Dendritic cell treated with granulocyte-macrophage colony-stimulating factor and Interleukin-4, amounts not matched to agents 40 ng/mL and 50 ng/mL, for 4 days (primary cell): ENCODE data around the gene GALNT16.

Experiments used
- H3K27ac Mint-ChIP-seq: one replicate; pipeline ENCODE4 v1.8.0; 2022; ENCODE audit warnings: mild to moderate bottlenecking, mixed read lengths
- H3K27me3 Mint-ChIP-seq: one replicate; pipeline ENCODE4 v1.8.0; 2022; ENCODE audit warnings: mild to moderate bottlenecking, mixed read lengths
- H3K36me3 Mint-ChIP-seq: one replicate; pipeline ENCODE4 v1.8.0; 2022; ENCODE audit warnings: low read depth, mixed read lengths
- H3K4me1 Mint-ChIP-seq: one replicate; pipeline ENCODE4 v1.8.0; 2022; ENCODE audit warnings: low read depth, mixed read lengths
- H3K4me3 Mint-ChIP-seq: one replicate; pipeline ENCODE4 v1.8.0; 2022; ENCODE audit warnings: mild to moderate bottlenecking, moderate library complexity, mixed read lengths
- H3K9me3 Mint-ChIP-seq: one replicate; pipeline ENCODE4 v1.8.0; 2022; ENCODE audit warnings: mixed read lengths
- intact Hi-C: fragments of 100-400 bp; cut with micrococcal nuclease; formaldehyde crosslinking; loops from one replicate; pipeline ENCODE4 v1.15.0; 2022

Gene GALNT16

DNA sequence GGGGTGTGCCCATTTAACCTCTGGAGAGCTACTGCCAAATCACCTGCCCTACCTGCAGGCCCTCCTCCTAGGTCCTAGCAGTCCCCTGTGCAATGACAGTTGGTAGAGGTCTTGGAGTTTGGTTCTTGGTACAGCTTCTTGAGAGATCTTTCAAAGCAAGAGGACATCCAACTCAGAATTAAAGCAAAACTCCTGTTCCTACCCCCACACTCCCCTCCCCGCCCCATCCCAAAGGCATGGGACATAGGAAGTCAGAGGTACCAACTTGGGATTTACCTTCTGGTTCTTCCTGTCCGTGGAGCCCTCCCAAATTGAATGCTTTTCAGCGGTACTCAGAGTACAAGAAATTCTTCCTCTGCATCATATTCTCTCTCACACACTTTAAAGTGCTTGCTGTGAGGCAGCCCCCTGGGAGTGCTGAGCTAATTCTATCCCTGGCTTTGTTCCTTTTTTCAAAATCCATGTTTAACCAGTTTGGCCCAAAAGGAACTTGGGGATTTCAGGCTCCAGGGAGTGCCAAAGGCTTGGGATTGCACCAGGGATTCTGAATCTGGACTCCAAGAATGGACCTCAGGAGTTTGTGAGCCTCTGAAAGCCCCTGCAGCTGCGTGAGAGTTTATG is 40.8 kb downstream of the GALNT16 start:
- H3K4me3 Mint-ChIP-seq: no peak overlapping the region
- intact Hi-C loops: no loop called here
- no peak overlapping the region for H3K27ac Mint-ChIP-seq
- peaks cover 47% of the 10 kb centered on the region for H3K27me3 Mint-ChIP-seq
- no peaks in the 10 kb centered on the region for H3K4me1 Mint-ChIP-seq
- no peaks in the 10 kb centered on the region for H3K36me3 Mint-ChIP-seq
- H3K9me3 Mint-ChIP-seq: no peaks in the 10 kb centered on the region

GRCh38 chr14:69303086-69303485 is 43.1 kb downstream of the GALNT16 start:
- Mint-ChIP-seq H3K4me1 (no peaks in the 10 kb centered on the region), H3K4me3 (no peak overlapping the region), H3K36me3 (no peaks in the 10 kb centered on the region), H3K27me3 (peaks cover 59% of the 10 kb centered on the region), H3K27ac (no peak overlapping the region), H3K9me3 (no peaks in the 10 kb centered on the region)
- intact Hi-C loops: no loop called here

- intact Hi-C loops: no loop called here
Measured at GRCh38 chr14:69312608-69313007, 52.6 kb downstream of the GALNT16 start.

GRCh38 chr14:69313176-69313575 is 53.2 kb downstream of the GALNT16 start:
- peaks cover 24% of the 10 kb centered on the region for H3K4me1 Mint-ChIP-seq

More at GRCh38 chr14:69312608-69313007, 52.6 kb downstream of the GALNT16 start:
- Mint-ChIP-seq H3K4me3 (no peak overlapping the region), H3K36me3 (no peaks in the 10 kb centered on the region), H3K4me1 (peaks cover 19% of the 10 kb centered on the region), H3K9me3 (no peaks in the 10 kb centered on the region), H3K27ac (no peak overlapping the region), H3K27me3 (peaks cover 41% of the 10 kb centered on the region)

GRCh38 chr14:69314327-69314726 is 54.4 kb downstream of the GALNT16 start:
- no peak overlapping the region for H3K27ac Mint-ChIP-seq
- no peaks in the 10 kb centered on the region for H3K9me3 Mint-ChIP-seq
- H3K4me3 Mint-ChIP-seq: no peak overlapping the region
- intact Hi-C loops: no loop called here
- no peaks in the 10 kb centered on the region for H3K36me3 Mint-ChIP-seq
- H3K27me3 Mint-ChIP-seq: peaks cover 38% of the 10 kb centered on the region
- H3K4me1 Mint-ChIP-seq: peaks cover 36% of the 10 kb centered on the region

More at GRCh38 chr14:69313176-69313575, 53.2 kb downstream of the GALNT16 start:
- no peak overlapping the region for H3K4me3 Mint-ChIP-seq
- H3K27me3 Mint-ChIP-seq: peaks cover 37% of the 10 kb centered on the region
- H3K27ac Mint-ChIP-seq: no peak overlapping the region
- no peaks in the 10 kb centered on the region for H3K9me3 Mint-ChIP-seq
- H3K36me3 Mint-ChIP-seq: no peaks in the 10 kb centered on the region
- intact Hi-C loops: no loop called here

DNA sequence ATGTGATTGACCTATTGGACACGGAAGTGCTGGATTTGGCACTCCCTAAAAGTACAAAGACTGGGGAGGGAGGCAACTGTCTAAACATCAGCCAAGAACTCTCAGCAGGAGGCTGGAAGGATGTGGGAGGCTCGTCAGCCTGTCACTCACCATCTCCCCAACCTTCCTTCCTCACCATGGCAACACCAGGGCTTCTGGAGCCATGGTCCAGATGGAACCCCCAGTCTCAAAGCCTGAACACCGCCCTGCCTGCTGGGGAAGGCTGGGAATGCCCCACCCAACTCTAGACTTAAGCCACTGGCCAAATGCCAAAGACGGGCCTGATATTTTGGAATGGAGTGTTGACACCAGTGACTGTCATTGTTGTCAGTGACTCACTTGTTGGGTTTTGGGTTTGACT is 55.3 kb downstream of the GALNT16 start:
- Mint-ChIP-seq H3K4me3 (no peak overlapping the region), H3K4me1 (peaks cover 40% of the 10 kb centered on the region), H3K36me3 (no peaks in the 10 kb centered on the region), H3K27me3 (peaks cover 38% of the 10 kb centered on the region), H3K9me3 (no peaks in the 10 kb centered on the region), H3K27ac (no peak overlapping the region)
- intact Hi-C loops: no loop called here

GRCh38 chr14:69316449-69317101 is 56.6 kb downstream of the GALNT16 start:
- H3K27ac Mint-ChIP-seq: peak overlapping the region; percentile 57
- H3K4me3 Mint-ChIP-seq: no peak overlapping the region
- no peaks in the 10 kb centered on the region for H3K36me3 Mint-ChIP-seq
- peaks cover 36% of the 10 kb centered on the region for H3K27me3 Mint-ChIP-seq
- intact Hi-C loops: no loop called here
- peaks cover 40% of the 10 kb centered on the region for H3K4me1 Mint-ChIP-seq
- no peaks in the 10 kb centered on the region for H3K9me3 Mint-ChIP-seq

DNA sequence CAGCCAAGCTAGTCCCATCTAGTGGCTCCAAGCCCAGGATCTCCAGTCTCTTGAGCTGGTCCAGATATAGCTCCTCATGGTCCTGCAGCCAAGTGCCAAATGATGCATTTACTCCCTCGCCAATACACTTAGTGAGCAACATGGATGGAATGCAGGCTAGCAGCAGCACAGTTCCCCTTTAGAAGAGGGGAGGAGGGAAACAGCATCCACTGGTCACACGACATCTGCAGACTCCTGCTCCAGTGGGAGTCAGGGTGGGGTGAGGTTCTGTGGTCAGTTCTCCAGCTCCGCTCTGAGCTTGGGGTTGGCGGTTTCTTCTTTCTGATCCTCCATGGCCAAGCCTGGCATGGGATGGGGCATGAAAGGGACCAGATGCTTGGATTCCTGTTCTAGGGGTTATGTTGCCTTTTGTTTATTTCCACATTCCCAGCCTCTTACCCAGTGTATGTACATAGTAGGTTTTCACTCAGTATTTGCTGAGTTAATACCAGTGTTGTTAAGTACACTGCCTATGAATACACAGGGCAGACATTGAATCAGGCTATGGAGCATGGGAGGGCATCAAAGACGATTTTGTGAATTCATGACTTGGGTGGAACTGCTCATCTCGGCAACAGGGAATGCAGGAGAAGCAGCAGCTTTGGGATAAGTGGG is 57.3 kb downstream of the GALNT16 start:
- H3K27me3 Mint-ChIP-seq: peaks cover 39% of the 10 kb centered on the region
- no peaks in the 10 kb centered on the region for H3K36me3 Mint-ChIP-seq
- H3K9me3 Mint-ChIP-seq: no peaks in the 10 kb centered on the region
- no peak overlapping the region for H3K4me3 Mint-ChIP-seq
- intact Hi-C loops: no loop called here
- peak overlapping the region; percentile 57 for H3K27ac Mint-ChIP-seq
- H3K4me1 Mint-ChIP-seq: peaks cover 40% of the 10 kb centered on the region

- H3K27me3 Mint-ChIP-seq: peaks cover 38% of the 10 kb centered on the region
- intact Hi-C loops: no loop called here
- H3K4me1 Mint-ChIP-seq: peaks cover 40% of the 10 kb centered on the region
- no peaks in the 10 kb centered on the region for H3K9me3 Mint-ChIP-seq
- peak overlapping the region; percentile 57 for H3K27ac Mint-ChIP-seq
- H3K4me3 Mint-ChIP-seq: no peak overlapping the region
- H3K36me3 Mint-ChIP-seq: no peaks in the 10 kb centered on the region
Measured at GRCh38 chr14:69317780-69318179, 57.8 kb downstream of the GALNT16 start.

GRCh38 chr14:69318241-69318640 is 58.3 kb downstream of the GALNT16 start:
- intact Hi-C loops: no loop called here
- Mint-ChIP-seq H3K4me1 (peaks cover 40% of the 10 kb centered on the region), H3K9me3 (no peaks in the 10 kb centered on the region), H3K27me3 (peaks cover 39% of the 10 kb centered on the region), H3K36me3 (no peaks in the 10 kb centered on the region), H3K27ac (peak overlapping the region; percentile 57), H3K4me3 (no peak overlapping the region)

GRCh38 chr14:69318901-69319475 is 59.0 kb downstream of the GALNT16 start:
- Mint-ChIP-seq H3K27me3 (peaks cover 47% of the 10 kb centered on the region), H3K4me3 (no peak overlapping the region)

GRCh38 chr14:69319911-69320310 is 60.0 kb downstream of the GALNT16 start:
- Mint-ChIP-seq H3K9me3 (no peaks in the 10 kb centered on the region), H3K36me3 (no peaks in the 10 kb centered on the region), H3K27me3 (peaks cover 48% of the 10 kb centered on the region)

More at GRCh38 chr14:69318901-69319475, 59.0 kb downstream of the GALNT16 start:
- Mint-ChIP-seq H3K9me3 (no peaks in the 10 kb centered on the region), H3K27ac (no peak overlapping the region), H3K4me1 (peaks cover 40% of the 10 kb centered on the region), H3K36me3 (no peaks in the 10 kb centered on the region)
- intact Hi-C loops: no loop called here

DNA sequence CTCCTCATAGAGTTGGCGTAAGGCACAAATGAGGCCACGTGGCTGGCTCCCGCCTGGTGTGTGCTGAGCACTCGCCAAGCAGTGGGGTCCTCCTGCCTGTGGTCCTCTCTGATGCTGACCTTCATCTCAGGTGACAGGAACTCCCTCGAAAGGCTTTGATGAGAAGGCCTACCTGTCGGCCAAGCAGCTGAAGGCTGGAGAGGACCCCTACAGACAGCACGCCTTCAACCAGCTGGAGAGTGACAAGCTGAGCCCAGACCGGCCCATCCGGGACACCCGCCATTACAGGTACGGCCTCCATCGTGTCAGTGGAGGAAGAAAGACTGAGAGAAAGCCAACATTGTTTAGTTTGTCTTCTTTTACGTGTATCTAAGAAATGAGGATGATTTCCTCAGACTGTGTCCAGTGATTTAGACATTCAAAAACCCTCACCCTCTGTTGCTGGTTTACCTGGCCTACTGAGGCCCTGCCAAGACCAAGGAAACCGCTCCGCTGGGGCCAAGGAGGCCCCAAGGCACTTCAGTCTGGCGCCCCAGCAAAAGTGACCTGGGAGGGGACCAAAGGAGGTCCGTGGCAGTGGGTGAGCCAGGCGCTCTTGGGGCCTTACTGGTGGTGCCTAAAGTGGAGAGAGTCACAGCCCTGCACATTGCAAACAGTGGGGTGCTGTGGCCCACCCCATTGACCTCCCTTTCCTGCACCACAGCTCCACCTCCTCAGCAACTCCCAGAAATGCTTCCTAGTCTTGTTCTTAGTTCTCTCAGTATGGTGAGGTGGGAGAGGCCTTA is 60.8 kb downstream of the GALNT16 start:
- Mint-ChIP-seq H3K27ac (no peak overlapping the region), H3K27me3 (peaks cover 50% of the 10 kb centered on the region), H3K36me3 (no peaks in the 10 kb centered on the region), H3K4me1 (peaks cover 40% of the 10 kb centered on the region), H3K4me3 (no peak overlapping the region), H3K9me3 (no peaks in the 10 kb centered on the region)
- intact Hi-C loops: no loop called here

More at GRCh38 chr14:69319911-69320310, 60.0 kb downstream of the GALNT16 start:
- intact Hi-C loops: no loop called here
- Mint-ChIP-seq H3K27ac (no peak overlapping the region), H3K4me1 (peaks cover 40% of the 10 kb centered on the region), H3K4me3 (no peak overlapping the region)
